IPS-20b (cell line): ENCODE results near the gene SCUBE2.

Experiments
- H3K27ac ChIP-seq: one replicate; pipeline ENCODE4 v1.5.1; 2013; ENCODE audit warnings: low read length
- H3K27me3 ChIP-seq: 2 replicates; pipeline ENCODE4 v1.6.1; 2013; ENCODE audit warnings: mild to moderate bottlenecking, low read length, inconsistent platforms; ENCODE audit not compliant: insufficient read depth
- H3K36me3 ChIP-seq: 2 replicates; pipeline ENCODE4 v1.6.1; 2013; ENCODE audit warnings: low read depth, mild to moderate bottlenecking, inconsistent platforms, low read length, moderate library complexity; ENCODE audit not compliant: insufficient read depth
- H3K4me1 ChIP-seq: 2 replicates; pipeline ENCODE4 v1.6.1; 2013; ENCODE audit warnings: mild to moderate bottlenecking, control low read depth, inconsistent platforms, low read length, moderate library complexity; ENCODE audit not compliant: insufficient read depth
- H3K4me3 ChIP-seq: 2 replicates; pipeline ENCODE4 v1.5.1; 2013; ENCODE audit warnings: mild to moderate bottlenecking, low read length, inconsistent platforms
- H3K9ac ChIP-seq: 2 replicates; pipeline ENCODE4 v1.6.1; 2013; ENCODE audit warnings: low read depth, mild to moderate bottlenecking, inconsistent platforms, low read length, moderate library complexity
- H3K9me3 ChIP-seq: 2 replicates; pipeline ENCODE4 v1.6.1; 2013; ENCODE audit warnings: mild to moderate bottlenecking, low read depth, low read length, inconsistent platforms; ENCODE audit not compliant: insufficient read depth

The SCUBE2 gene

GRCh38 chr11:9126636-9127035, 35.2 kb upstream of the SCUBE2 start:
- Histone ChIP-seq H3K9ac (no peak overlapping the region), H3K4me3 (no peak overlapping the region), H3K36me3 (no peaks in the 10 kb centered on the region; the same call in 1 of the 2 replicates), H3K4me1 (peaks cover 7% of the 10 kb centered on the region; the same call in 1 of the 2 replicates), H3K9me3 (no peaks in the 10 kb centered on the region), H3K27me3 (no peaks in the 10 kb centered on the region), H3K27ac (no peak overlapping the region)

GRCh38 chr11:9125185-9125886, 33.9 kb upstream of the SCUBE2 start:
- no peak overlapping the region for H3K27ac ChIP-seq
- H3K27me3 ChIP-seq = no peaks in the 10 kb centered on the region
- H3K9ac ChIP-seq = no peak overlapping the region
- H3K36me3 ChIP-seq = no peaks in the 10 kb centered on the region
- H3K4me1 ChIP-seq = peaks cover 18% of the 10 kb centered on the region; the same call in 1 of the 2 replicates
- no peak overlapping the region for H3K4me3 ChIP-seq
- no peaks in the 10 kb centered on the region for H3K9me3 ChIP-seq

- Histone ChIP-seq H3K4me1 (peaks cover 22% of the 10 kb centered on the region; the same call in 1 of the 2 replicates), H3K9me3 (no peaks in the 10 kb centered on the region), H3K27ac (no peak overlapping the region), H3K4me3 (no peak overlapping the region), H3K27me3 (no peaks in the 10 kb centered on the region), H3K36me3 (no peaks in the 10 kb centered on the region), H3K9ac (no peak overlapping the region)
These were observed 32.4 kb upstream of the SCUBE2 start for GRCh38 chr11:9123595-9124304.

- Histone ChIP-seq H3K27ac (no peak overlapping the region), H3K36me3 (no peaks in the 10 kb centered on the region), H3K27me3 (no peaks in the 10 kb centered on the region), H3K9me3 (no peaks in the 10 kb centered on the region), H3K4me1 (peaks cover 18% of the 10 kb centered on the region; the same call in 1 of the 2 replicates), H3K9ac (no peak overlapping the region; the same call in 1 of the 2 replicates), H3K4me3 (no peak overlapping the region)
These were observed 30.0 kb upstream of the SCUBE2 start for GRCh38 chr11:9121469-9121796.

GRCh38 chr11:9120664-9121468, 29.5 kb upstream of the SCUBE2 start:
- Histone ChIP-seq H3K27me3 (no peaks in the 10 kb centered on the region), H3K36me3 (no peaks in the 10 kb centered on the region), H3K4me1 (peaks cover 18% of the 10 kb centered on the region; the same call in 1 of the 2 replicates), H3K27ac (no peak overlapping the region), H3K9ac (peak overlapping the region; percentile 12; the same call in 1 of the 2 replicates), H3K4me3 (0 out of 2 replicates have a peak overlapping the region, but pooled peaks have one; percentile 26), H3K9me3 (no peaks in the 10 kb centered on the region)

GRCh38 chr11:9118277-9118676, 26.9 kb upstream of the SCUBE2 start:
- Histone ChIP-seq H3K27me3 (no peaks in the 10 kb centered on the region), H3K4me1 (peaks cover 18% of the 10 kb centered on the region; the same call in 1 of the 2 replicates), H3K4me3 (no peak overlapping the region), H3K9me3 (peaks cover 6% of the 10 kb centered on the region; the same call in 1 of the 2 replicates), H3K36me3 (no peaks in the 10 kb centered on the region; the same call in 1 of the 2 replicates), H3K9ac (no peak overlapping the region), H3K27ac (no peak overlapping the region)

DNA sequence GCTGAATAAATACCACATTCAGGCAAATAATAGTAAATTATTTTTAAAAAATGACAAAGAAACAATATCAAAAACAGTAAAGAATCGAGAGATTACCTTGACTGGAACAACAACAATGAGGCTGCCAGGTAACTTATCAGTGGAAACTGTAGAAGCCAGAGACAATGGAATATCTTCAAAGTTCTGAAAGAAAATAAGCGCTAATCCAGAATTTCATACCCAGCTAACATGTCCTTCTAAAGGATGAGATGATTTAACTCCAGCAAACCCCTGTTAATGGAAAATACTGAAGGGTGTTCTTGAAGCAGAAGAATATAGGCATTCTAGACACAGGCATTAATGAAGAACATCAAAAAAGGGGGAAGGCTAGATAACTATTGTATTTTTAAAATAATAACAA, 20.7 kb upstream of the SCUBE2 start:
- Histone ChIP-seq H3K4me3 (no peak overlapping the region), H3K9ac (no peak overlapping the region), H3K27me3 (no peaks in the 10 kb centered on the region), H3K9me3 (peaks cover 22% of the 10 kb centered on the region; the same call in 1 of the 2 replicates), H3K36me3 (no peaks in the 10 kb centered on the region; the same call in none of the 2 replicates), H3K4me1 (no peaks in the 10 kb centered on the region), H3K27ac (no peak overlapping the region)

GRCh38 chr11:9109858-9110731, 18.7 kb upstream of the SCUBE2 start:
- Histone ChIP-seq H3K4me3 (no peak overlapping the region), H3K4me1 (no peaks in the 10 kb centered on the region), H3K36me3 (no peaks in the 10 kb centered on the region; the same call in none of the 2 replicates), H3K9ac (no peak overlapping the region), H3K27ac (no peak overlapping the region), H3K27me3 (no peaks in the 10 kb centered on the region), H3K9me3 (peaks cover 22% of the 10 kb centered on the region; the same call in 1 of the 2 replicates)

DNA sequence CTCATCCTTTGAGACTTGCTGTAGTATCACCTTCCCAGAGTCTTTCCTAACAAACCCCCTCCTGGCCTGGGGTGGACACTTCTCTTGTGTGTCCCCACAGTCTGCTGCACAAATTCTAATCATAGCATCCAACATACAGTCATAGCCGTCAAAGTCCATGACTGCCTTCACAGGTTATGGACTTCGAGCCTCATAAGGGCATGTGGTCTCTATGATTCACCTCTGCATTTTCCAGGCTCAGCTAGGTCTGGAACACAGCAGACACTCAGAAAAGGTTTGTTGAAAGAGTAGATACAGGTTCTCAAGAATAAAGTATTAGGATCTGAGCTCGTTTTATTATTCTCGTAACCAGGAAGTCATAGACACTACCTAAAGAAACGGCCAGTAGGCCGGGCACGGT, 13.2 kb upstream of the SCUBE2 start:
- H3K9ac ChIP-seq = no peak overlapping the region

DNA sequence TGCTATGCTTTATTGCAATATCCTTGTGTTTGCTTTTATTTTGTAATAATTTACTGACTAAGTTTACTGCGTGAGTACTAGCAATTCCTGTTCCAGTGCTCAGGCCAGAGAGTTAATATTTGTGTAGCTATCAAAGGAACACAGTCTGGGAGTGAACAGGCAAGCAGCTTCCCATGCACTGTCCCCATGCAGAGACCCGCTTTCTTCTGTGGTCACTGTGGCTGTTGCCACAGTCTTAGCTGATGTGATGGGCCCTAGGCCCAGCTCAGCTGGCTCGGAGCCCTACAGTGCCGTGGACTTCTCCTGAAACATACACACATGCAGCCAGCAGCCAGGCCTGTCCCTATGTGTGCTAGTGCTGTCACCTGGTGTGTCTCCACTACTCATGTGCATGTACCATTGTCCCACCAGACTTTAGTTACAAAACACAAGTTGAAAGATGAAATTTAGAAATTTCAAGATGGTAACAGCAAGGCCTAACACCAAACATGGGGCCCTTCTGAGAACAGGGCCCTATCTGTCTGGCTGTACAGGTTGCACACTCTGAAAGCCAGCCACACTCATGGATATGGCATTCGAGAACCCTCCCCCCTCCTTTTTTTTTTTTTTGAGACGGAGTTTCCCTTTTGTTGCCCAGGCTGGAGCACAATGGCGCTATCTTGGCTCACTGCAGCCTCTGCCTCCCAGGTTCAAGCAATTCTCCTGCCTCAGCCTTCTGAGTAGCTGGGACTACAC, 12.3 kb upstream of the SCUBE2 start:
- Histone ChIP-seq H3K27me3 (no peaks in the 10 kb centered on the region), H3K9me3 (no peaks in the 10 kb centered on the region), H3K9ac (no peak overlapping the region), H3K36me3 (no peaks in the 10 kb centered on the region), H3K27ac (no peak overlapping the region), H3K4me3 (no peak overlapping the region), H3K4me1 (no peaks in the 10 kb centered on the region)

More for the DNA sequence above, 13.2 kb upstream of the SCUBE2 start:
- H3K9me3 ChIP-seq = no peaks in the 10 kb centered on the region
- no peak overlapping the region for H3K27ac ChIP-seq
- H3K27me3 ChIP-seq = no peaks in the 10 kb centered on the region
- H3K4me1 ChIP-seq = no peaks in the 10 kb centered on the region
- no peaks in the 10 kb centered on the region for H3K36me3 ChIP-seq
- no peak overlapping the region for H3K4me3 ChIP-seq
